Fibroblast of lung (primary cell): Measurements from ENCODE around the gene PSMD13. TPM values are rescaled to one million over a fixed set of nuclear protein-coding genes. Genes with fewer than 3 reads are reported as not detected.

Experiments used
- DNase-seq, 2 donors: peaks; one replicate each; pipeline versions ENCODE4 v3.0.0 to v3.0.0-alpha.2; 2010; ENCODE audit warnings: low read depth in 2 of 2
- H2AFZ ChIP-seq: 2 replicates; pipeline ENCODE4 v1.5.1; 2012; ENCODE audit warnings: low read length, control low read depth, inconsistent platforms
- H3K27ac ChIP-seq: 2 replicates; pipeline ENCODE4 v1.5.1; 2011; ENCODE audit warnings: low read length, control low read depth; ENCODE audit not compliant: insufficient read depth
- H3K27me3 ChIP-seq: 2 replicates; pipeline ENCODE4 v1.5.1; 2011; ENCODE audit warnings: mild to moderate bottlenecking, low read length; ENCODE audit not compliant: control insufficient read depth, insufficient read depth
- H3K36me3 ChIP-seq: 2 replicates; pipeline ENCODE4 v1.5.1; 2011; ENCODE audit warnings: low read length; ENCODE audit not compliant: control insufficient read depth, insufficient read depth
- H3K4me1 ChIP-seq: 2 replicates; pipeline ENCODE4 v1.5.1; 2011; ENCODE audit warnings: low read length; ENCODE audit not compliant: control insufficient read depth, insufficient read depth; ENCODE audit errors: extremely low read depth
- H3K4me2 ChIP-seq: 2 replicates; pipeline ENCODE4 v1.5.1; 2011; ENCODE audit warnings: low read length, control low read depth; ENCODE audit not compliant: insufficient read depth; ENCODE audit errors: extremely low read depth
- H3K4me3 ChIP-seq, 4 experiments: fragments of 200-600 bp in 1 of 4; sonication (generic) in 1 of 4; replicated peaks in 1 of 4; 2 replicates each; pipeline ENCODE4 v1.5.1; 2011 to 2016; ENCODE audit warnings: low read length in 4 of 4, low read depth in 3 of 4, mild to moderate bottlenecking in 3 of 4, control low read depth in 2 of 4, inconsistent platforms in 1 of 4, mixed read lengths in 1 of 4; ENCODE audit not compliant: insufficient read depth in 1 of 4; ENCODE audit errors: control extremely low read depth in 1 of 4
- H3K79me2 ChIP-seq: 2 replicates; pipeline ENCODE4 v1.5.1; 2012; ENCODE audit warnings: mild to moderate bottlenecking, low read length, inconsistent platforms; ENCODE audit not compliant: control insufficient read depth, insufficient read depth
- H3K9ac ChIP-seq: 2 replicates; pipeline ENCODE4 v1.5.1; 2011; ENCODE audit warnings: mild to moderate bottlenecking, low read length, control low read depth; ENCODE audit not compliant: insufficient read depth
- H3K9me3 ChIP-seq: 2 replicates; pipeline ENCODE4 v1.5.1; 2012; ENCODE audit warnings: low read depth, low read length; ENCODE audit not compliant: control insufficient read depth, insufficient read depth
- H4K20me1 ChIP-seq: 2 replicates; pipeline ENCODE4 v1.5.1; 2011; ENCODE audit warnings: low read length; ENCODE audit not compliant: control insufficient read depth, insufficient read depth; ENCODE audit errors: extremely low read depth
- CTCF ChIP-seq, 2 donors: IDR thresholded peaks in 1 of 2; conservative IDR thresholded peaks in 1 of 2; 1 replicate in 1 of 2; 2 replicates in 1 of 2; pipeline ENCODE4 v1.5.1; 2011 to 2012; ENCODE audit warnings: low read length in 2 of 2, control low read depth in 1 of 2, inconsistent platforms in 1 of 2, low read depth in 1 of 2, mild to moderate bottlenecking in 1 of 2
- EZH2 ChIP-seq: IDR thresholded peaks from 2 replicates; pipeline ENCODE4 v1.5.1; 2012; ENCODE audit warnings: low read length, control low read depth, mild to moderate bottlenecking; ENCODE audit errors: missing control alignments
- polyA plus RNA-seq, 2 donors: library from polyadenylated mRNA; depleted of rRNA in 1 of 2; stranded (reverse) in 1 of 2; unstranded in 1 of 2; fragments of >200 nt; gene quantifications; 2 replicates each; pipeline ENCODE4 v1.2.1, GENCODE V29; 2011 to 2012; ENCODE audit warnings: missing spikeins in 1 of 2
- total RNA-seq: library from RNA; depleted of rRNA; stranded (reverse); fragments of >200 nt; gene quantifications from 2 replicates; pipeline ENCODE4 v1.2.1, GENCODE V29; 2014

PSMD13 gene
- total and polyA plus RNA-seq, 2 donors (not counting 1 experiment from before 2014, with no cell fraction given): 106 to 147 TPM

- TF ChIP-seq CTCF (conservative IDR thresholded peaks at IDR 0.05 in 1 of 2, IDR thresholded peaks at IDR 0.05 in 1 of 2; ENCODE audit: low read depth in 1 of 2, low read length in 2 of 2): no peak
- TF ChIP-seq EZH2: no peak
- Histone ChIP-seq H3K27ac (no peak overlapping the region), H3K79me2 (no peaks in the 10 kb centered on the region), H4K20me1 (no peaks in the 10 kb centered on the region), H3K4me1 (peaks cover 2% of the 10 kb centered on the region), H3K9ac (no peak overlapping the region), H3K4me2 (no peak overlapping the region), H3K27me3 (no peaks in the 10 kb centered on the region), H2AFZ (no peak overlapping the region), H3K9me3 (no peaks in the 10 kb centered on the region), H3K4me3 (no peak overlapping the region), H3K36me3 (no peaks in the 10 kb centered on the region)
- no peak for DNase-seq
These were observed 6.3 kb upstream of the PSMD13 start for GRCh38 chr11:230431-230830.

GRCh38 chr11:232783-233565 is 3.8 kb upstream of the PSMD13 start:
- H3K9ac ChIP-seq: no peak overlapping the region
- no peak overlapping the region for H3K27ac ChIP-seq
- no peaks in the 10 kb centered on the region for H3K9me3 ChIP-seq
- H3K4me2 ChIP-seq: no peak overlapping the region
- TF ChIP-seq EZH2: no peak
- TF ChIP-seq CTCF (conservative IDR thresholded peaks at IDR 0.05 in 1 of 2, IDR thresholded peaks at IDR 0.05 in 1 of 2; ENCODE audit: low read depth in 1 of 2, low read length in 2 of 2): no peak
- DNase-seq: no peak
- no peaks in the 10 kb centered on the region for H3K36me3 ChIP-seq
- no peaks in the 10 kb centered on the region for H4K20me1 ChIP-seq
- H3K27me3 ChIP-seq: no peaks in the 10 kb centered on the region
- H3K4me1 ChIP-seq: peaks cover 5% of the 10 kb centered on the region
- H3K4me3 ChIP-seq: no peak overlapping the region
- peaks cover 15% of the 10 kb centered on the region for H3K79me2 ChIP-seq
- H2AFZ ChIP-seq: no peak overlapping the region

DNA sequence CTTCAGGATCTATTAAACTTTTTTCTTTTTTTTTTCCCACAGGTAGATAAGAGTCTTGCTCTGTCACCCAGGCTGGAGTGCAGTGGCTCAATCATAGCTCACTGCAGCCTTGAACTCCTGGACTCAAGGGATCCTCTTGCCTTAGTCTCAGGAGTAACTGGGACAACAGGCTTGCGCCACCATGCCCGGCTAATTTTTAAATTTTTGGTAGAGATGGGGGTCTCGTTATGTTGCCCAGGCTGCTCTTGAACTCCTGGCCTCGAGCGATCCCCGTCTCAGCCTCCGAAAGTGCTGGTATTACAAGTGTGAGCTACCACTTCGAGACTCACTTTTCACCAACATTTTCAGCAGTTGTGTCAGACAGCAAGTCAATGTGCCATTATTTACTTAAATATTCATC is 1.6 kb upstream of the PSMD13 start:
- Histone ChIP-seq H3K9ac (no peak overlapping the region), H3K4me1 (peaks cover 5% of the 10 kb centered on the region), H3K4me2 (peak overlapping the region; percentile 99), H3K27ac (no peak overlapping the region), H3K27me3 (no peaks in the 10 kb centered on the region), H3K79me2 (peaks cover 34% of the 10 kb centered on the region), H3K36me3 (no peaks in the 10 kb centered on the region), H3K9me3 (no peaks in the 10 kb centered on the region), H4K20me1 (no peaks in the 10 kb centered on the region), H3K4me3 (peak overlapping the region; percentile 87 to 98 (median 94)), H2AFZ (no peak overlapping the region)
- no peak for DNase-seq
- TF ChIP-seq EZH2 (no peak), CTCF (conservative IDR thresholded peaks at IDR 0.05 in 1 of 2, IDR thresholded peaks at IDR 0.05 in 1 of 2; ENCODE audit: low read depth in 1 of 2, low read length in 2 of 2) (no peak)
